Right cardiac atrium (tissue), 5 donors: ENCODE data around the gene TFAP2C. TPM values are rescaled to one million over a fixed set of nuclear protein-coding genes. Genes with fewer than 3 reads are reported as not detected.
"Not testable (repeated sequence)": the region's sequence is repeated elsewhere in the genome, so short reads cannot be mapped to it uniquely, and the experiment has no call there.

Experiments
- ATAC-seq, 2 donors: fragments of 200-7000 bp; cut with Tn5 transposase; one replicate each; pipeline versions ENCODE4 v1.8.0 to v1.9.1; 2020; ENCODE audit warnings: moderate library complexity in 2 of 2, mild to moderate bottlenecking in 1 of 2
- DNase-seq, 3 donors: peaks; one replicate each; pipeline ENCODE4 v3.0.0-alpha.2; 2020
- H3K27ac ChIP-seq: one replicate; pipeline ENCODE4 v1.5.1; 2013; ENCODE audit warnings: mild to moderate bottlenecking, low read length, control low read depth, moderate library complexity
- H3K27me3 ChIP-seq: one replicate; pipeline ENCODE4 v1.6.1; 2013; ENCODE audit not compliant: control insufficient read depth, insufficient read depth
- H3K4me1 ChIP-seq: one replicate; pipeline ENCODE4 v1.6.1; 2013; ENCODE audit warnings: low read length; ENCODE audit not compliant: control insufficient read depth, insufficient read depth
- H3K4me3 ChIP-seq: one replicate; pipeline ENCODE4 v1.5.1; 2013; ENCODE audit warnings: low read length, control low read depth
- H3K9me3 ChIP-seq: one replicate; pipeline ENCODE4 v1.6.1; 2013; ENCODE audit warnings: low read length; ENCODE audit not compliant: control insufficient read depth
- WGBS: extraction: QIAGEN DNeasy Blood & Tissue Kit; methylation state at CpG from one replicate; pipeline ENCODE4 v1.1.7; 2013; 5-methylcytosine and 5-hydroxymethylcytosine counted together
- intact Hi-C, 4 donors: fragments of 100-400 bp; cut with DNase I; formaldehyde crosslinking; loops; one replicate each; pipeline versions ENCODE4 v1.11.0 to v1.14.0; 2022 to 2023
- polyA plus RNA-seq: library from polyadenylated mRNA; stranded (reverse); fragments of 200-250 nt; gene quantifications from one replicate; pipeline ENCODE4 v1.2.3, GENCODE V29; 2013
- total RNA-seq, 4 donors: library from RNA; stranded (reverse); fragmentation: NEBNext Ultra II Directional; extraction: Animal tissue kit (Norgen Biotek cat#: 25700); gene quantifications; one replicate each; pipeline ENCODE4 v1.2.1, GENCODE V29; 2021
- donor health status: healthy with polysubstance abuse.
- donor health status: DM: no; HTN: yes; CAD: no.
- donor health status: DM: no; HTN: no; CAD: no.
- donor health status: DM: no; HTN: yes; CAD: no; lungs with severe emphysema.
- donor health status: DM: yes; HTN: yes; CAD: no.

Gene TFAP2C
- total and polyA plus RNA-seq, 5 donors = 0.14 to 0.39 (median 0.18) TPM

DNA sequence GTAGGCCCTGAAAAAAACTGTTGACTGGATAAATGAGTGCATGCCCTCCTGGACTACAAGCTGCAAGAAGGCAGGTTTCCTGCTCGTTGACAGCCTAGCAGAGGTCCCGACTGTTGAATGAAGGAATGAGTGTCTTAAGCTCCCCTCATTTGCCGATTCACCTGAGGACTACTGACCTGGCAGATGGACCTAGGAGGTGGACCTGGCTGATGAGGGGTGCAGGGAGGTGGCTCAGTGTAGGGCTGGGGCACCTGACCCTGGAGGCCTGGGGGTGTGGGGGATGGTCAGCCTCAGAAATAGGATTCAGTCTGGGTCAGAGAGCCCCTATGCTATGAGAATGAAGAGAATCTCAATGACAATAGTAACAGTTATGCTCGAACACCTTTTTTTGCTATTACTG lies 11.6 kb upstream of the TFAP2C start:
- Histone ChIP-seq H3K9me3 (no peaks in the 10 kb centered on the region), H3K4me3 (no peak overlapping the region), H3K27me3 (no peaks in the 10 kb centered on the region), H3K27ac (no peak overlapping the region), H3K4me1 (no peaks in the 10 kb centered on the region)
- 83% methylated on average over 4 of the region's 4 CpGs for WGBS
- DNase-seq (no peak), ATAC-seq (no peak)
- intact Hi-C loops = no loop called here

DNA sequence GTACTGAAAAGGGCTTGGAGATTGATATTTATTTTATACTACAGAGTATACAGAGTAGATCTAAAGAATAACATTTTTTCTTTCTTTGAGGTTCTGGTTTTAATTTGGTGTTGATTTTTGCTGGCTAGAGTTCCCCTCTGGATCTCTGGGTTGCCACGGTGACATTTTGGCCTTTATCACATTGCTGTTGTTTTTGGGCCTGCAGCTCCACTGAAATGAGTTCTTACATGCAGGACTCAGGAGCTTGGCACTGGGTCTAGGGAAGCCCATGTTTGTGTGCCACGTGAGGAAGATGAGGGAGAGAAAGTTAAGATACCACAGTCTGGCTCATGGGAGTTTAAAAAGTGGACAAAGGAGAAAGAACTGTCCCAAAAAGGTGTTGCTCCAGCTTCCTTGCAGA lies 7.4 kb upstream of the TFAP2C start:
- DNase-seq (no peak), ATAC-seq (no peak)
- Histone ChIP-seq H3K27me3 (no peaks in the 10 kb centered on the region), H3K4me1 (no peaks in the 10 kb centered on the region), H3K27ac (no peak overlapping the region), H3K4me3 (no peak overlapping the region), H3K9me3 (no peaks in the 10 kb centered on the region)
- WGBS = 34% methylated on average over 2 of the region's 2 CpGs
- intact Hi-C loops = no loop called here

DNA sequence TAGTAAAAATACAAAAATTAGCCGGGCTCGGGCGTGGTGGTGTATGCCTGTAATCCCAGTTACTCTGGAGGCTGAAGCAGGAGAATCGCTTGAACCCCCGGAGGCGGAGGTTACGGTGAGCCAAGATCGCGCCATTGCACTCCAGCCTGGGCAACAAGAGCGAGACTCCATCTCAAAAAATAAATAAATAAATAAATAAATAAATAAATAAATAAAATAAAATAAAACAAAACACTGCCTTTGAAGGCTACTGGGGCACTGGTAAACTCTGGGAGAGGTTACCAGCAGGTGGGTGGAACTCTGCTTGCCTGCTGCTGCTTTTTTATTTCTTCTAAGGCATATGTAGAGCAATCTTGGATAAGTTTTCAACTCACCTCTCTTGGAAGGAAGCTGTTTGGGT lies 5.2 kb upstream of the TFAP2C start:
- ATAC-seq, H3K27me3 ChIP-seq, H3K27ac ChIP-seq, DNase-seq, H3K4me3 ChIP-seq, H3K9me3 ChIP-seq, H3K4me1 ChIP-seq, intact Hi-C loops: not testable (repeated sequence)
- WGBS = 92% methylated on average over 10 of the region's 10 CpGs

DNA sequence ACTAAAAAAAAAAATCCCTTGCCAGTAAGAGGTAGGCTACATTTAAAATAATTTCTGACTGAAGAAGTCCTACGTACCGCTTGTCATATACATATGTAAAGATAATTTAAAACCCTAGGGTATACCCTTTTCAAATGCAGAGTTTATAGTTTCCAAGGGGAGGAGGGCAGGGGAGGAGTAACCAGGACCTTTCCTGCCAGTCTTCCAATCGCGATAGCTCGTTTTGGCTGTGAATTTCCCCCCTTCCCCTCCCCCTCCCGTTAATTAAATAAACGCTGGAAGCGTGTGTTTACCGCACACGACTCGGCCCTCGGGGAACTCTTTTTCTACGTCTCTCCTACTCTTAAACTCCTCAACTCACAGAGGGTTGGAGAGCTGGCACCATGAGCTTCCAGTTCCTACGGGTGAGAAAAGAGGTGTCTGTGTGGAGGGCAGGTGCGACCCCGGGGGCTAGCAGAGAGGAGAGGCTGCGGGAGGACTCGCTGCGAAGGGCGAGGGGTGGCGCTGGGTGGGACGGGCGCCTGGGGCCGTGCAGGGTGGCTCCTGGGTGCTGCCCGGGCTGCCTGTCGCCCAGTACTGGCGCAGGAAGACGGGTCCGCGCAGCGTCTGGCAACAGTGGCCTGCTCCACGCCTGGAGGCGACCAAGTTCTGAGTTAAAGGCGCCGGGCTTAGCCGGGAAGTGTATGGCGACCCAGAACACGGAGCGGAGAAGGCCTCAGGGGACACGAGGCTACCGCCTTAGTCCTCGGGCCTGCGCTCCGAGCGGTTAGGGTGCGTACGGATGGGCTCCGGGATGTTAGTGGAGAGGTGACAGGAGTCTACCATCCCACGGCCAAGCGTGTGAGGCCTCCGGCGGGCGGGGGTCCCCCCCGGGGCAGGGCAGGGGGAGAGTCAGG lies 4.1 kb upstream of the TFAP2C start:
- WGBS = 4% methylated on average over 54 of the region's 54 CpGs
- no peaks in the 10 kb centered on the region for H3K27me3 ChIP-seq
- ATAC-seq = no peak
- no peak for DNase-seq
- no peaks in the 10 kb centered on the region for H3K9me3 ChIP-seq
- H3K27ac ChIP-seq = no peak overlapping the region
- no peaks in the 10 kb centered on the region for H3K4me1 ChIP-seq
- no peak overlapping the region for H3K4me3 ChIP-seq
- intact Hi-C loops = no loop called here

DNA sequence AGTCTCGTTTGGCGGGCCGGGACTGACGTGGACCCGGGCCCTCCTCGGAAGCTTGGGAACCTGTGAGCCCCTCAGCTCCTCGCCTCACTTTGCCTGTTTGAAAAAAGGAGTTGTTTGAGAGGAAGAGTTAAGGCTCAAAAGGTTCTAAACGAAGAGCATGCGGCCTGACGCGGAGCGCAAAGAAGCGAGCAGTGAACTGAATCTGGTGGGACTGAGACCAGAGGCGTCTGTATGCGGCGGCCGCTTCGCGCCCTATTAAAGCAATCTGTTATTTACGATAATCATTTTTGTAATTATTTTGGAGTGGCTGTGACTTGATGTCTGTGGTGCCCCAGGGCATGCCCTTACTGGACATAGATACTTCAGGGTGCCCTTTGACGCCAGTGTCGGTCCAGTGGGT lies 3.3 kb upstream of the TFAP2C start:
- no peak overlapping the region for H3K4me3 ChIP-seq
- WGBS = 8% methylated on average over 22 of the region's 22 CpGs
- H3K27me3 ChIP-seq = no peaks in the 10 kb centered on the region
- no peak for DNase-seq
- no peaks in the 10 kb centered on the region for H3K9me3 ChIP-seq
- intact Hi-C loops = no loop called here
- no peak overlapping the region for H3K27ac ChIP-seq
- no peaks in the 10 kb centered on the region for H3K4me1 ChIP-seq
- ATAC-seq = no peak

DNA sequence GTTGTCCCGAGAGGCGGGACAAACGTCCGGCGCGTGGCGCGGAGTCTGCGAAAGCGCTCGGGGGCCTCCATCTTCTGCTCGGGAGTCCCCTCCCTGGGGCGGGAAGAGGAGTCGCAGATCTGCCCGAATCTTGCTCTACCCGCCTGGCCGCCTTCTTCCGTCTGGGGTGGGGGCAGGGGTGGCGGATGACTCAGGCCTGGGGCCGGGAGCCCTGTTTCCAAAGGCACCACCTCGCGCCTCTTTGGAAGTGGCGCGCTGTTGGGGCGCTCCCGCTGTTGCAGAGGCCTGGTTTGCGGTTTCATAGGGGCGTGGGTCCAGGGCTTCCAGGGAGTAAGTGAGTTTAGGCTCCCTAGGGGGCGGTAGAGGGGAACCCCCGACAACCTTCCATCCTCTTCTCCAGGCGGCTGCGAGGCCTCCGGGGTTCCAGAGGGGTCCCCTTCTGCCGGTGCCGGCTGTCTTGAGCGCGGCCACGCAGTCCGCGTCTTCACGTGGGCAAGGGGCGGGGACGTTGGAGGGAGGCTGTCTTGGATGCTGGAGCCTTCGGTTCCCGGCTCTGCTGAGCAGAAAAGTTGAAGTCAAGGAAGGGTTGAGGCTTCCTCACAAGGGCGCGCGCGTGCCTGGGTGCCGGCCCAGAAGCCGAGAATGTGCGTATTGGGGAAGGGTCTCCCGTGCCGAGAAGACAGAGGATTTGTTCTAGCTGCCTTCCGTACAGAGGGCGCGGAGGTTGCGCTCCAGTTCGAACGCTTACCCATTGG lies 2.6 kb upstream of the TFAP2C start:
- no peak for ATAC-seq
- DNase-seq = peak in 1 of 3 donors; percentile 53
- no peaks in the 10 kb centered on the region for H3K9me3 ChIP-seq
- WGBS = 2% methylated on average over 60 of the region's 60 CpGs
- intact Hi-C loops = no loop called here
- H3K4me3 ChIP-seq = no peak overlapping the region
- no peaks in the 10 kb centered on the region for H3K27me3 ChIP-seq
- no peak overlapping the region for H3K27ac ChIP-seq
- H3K4me1 ChIP-seq = no peaks in the 10 kb centered on the region

DNA sequence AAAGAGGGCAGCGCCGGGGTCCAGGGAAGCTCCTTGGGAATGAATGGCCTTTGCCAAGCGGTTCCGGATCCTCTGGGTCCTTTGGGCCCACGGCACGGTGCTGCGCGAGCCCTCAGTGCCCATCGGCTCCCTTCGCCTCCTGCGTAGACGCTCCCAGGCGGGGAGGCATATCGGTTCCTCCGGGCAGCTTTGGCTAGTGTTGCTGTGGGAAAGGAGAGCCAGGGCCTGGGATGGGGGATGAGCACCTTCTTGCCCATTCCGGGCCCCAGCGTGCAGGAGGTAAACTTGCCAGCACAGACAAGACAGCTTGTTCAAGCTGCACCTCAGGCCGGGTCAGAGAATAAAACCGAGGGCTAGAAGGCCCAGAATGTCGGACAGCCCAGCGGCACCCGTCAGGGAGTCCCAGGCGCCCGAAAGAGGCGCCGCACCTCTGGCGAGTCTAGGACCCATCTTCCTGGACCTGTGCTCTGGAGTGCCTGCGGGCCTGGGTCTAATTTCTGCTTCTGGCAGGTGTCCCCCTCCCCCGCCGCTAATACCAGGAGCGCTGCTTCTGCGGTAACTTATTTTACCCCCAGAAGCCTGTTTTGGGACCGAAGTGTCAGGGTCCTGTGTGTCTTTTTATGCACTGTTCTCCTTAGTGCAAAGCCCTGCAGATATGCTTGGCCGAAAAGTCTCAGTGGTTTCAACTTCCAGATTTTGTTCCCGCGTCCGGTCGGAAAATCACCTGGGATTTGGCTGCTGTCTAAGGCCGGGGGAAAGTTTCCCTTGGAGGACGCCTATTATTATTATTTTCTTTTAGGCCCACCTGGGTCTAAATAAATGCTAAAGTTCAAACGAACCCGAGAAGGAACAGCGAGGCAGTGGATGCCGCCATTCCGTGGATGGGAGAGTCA lies 1.7 kb upstream of the TFAP2C start:
- intact Hi-C loops = no loop called here
- DNase-seq = no peak
- no peaks in the 10 kb centered on the region for H3K27me3 ChIP-seq
- no peak for ATAC-seq
- H3K27ac ChIP-seq = no peak overlapping the region
- 5% methylated on average over 45 of the region's 45 CpGs for WGBS
- H3K9me3 ChIP-seq = no peaks in the 10 kb centered on the region
- H3K4me3 ChIP-seq = no peak overlapping the region
- H3K4me1 ChIP-seq = no peaks in the 10 kb centered on the region

DNA sequence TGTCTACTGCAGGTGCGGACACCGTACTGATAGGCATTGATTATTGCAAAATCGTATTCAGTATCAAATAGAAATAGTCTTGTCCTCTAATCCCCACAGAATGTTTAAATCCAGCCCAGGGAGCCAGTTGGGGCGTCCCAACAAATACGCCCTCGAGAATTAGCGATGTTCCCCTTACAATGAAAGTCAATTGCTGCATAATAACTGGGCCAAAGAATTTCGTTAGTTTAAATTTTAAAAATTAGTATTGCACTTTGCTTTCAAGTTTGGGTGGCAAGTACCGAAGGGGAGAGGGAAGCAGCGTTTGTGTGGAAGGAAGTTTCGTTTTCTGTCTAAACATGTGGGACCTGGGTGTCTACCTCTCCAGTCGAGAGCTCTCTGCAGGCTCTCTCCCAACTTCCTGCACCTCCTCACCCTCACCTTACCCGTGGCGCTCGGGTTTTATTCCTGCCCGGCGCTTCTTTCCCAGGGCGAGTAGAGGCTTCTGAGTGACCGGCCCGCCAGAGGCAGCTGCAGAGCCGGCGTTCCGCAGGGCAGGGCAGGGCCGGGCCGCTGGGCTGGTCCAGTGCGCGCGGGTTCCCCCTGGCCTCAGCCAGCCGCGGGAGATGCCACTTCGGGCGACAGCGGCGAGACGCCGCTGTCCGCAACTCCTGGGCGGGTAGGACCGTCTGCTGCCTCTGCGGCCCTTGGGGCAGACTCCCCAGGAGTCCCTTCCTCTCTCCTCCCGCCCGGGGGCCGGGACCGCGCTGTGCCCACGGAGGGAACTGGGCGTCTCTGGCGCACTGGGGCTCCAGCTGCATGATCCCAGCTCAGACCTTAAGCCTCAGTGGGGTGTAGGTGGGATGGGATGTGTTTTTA lies 862 bp upstream of the TFAP2C start:
- no peaks in the 10 kb centered on the region for H3K27me3 ChIP-seq
- H3K9me3 ChIP-seq = no peaks in the 10 kb centered on the region
- DNase-seq (peak in 2 of 3 donors; percentile 47 to 58), ATAC-seq (peak; percentile 30 to 48)
- no peaks in the 10 kb centered on the region for H3K4me1 ChIP-seq
- H3K27ac ChIP-seq = no peak overlapping the region
- WGBS = 2% methylated on average over 48 of the region's 48 CpGs
- intact Hi-C loops = no loop called here
- peak overlapping the region; percentile 48 for H3K4me3 ChIP-seq

DNA sequence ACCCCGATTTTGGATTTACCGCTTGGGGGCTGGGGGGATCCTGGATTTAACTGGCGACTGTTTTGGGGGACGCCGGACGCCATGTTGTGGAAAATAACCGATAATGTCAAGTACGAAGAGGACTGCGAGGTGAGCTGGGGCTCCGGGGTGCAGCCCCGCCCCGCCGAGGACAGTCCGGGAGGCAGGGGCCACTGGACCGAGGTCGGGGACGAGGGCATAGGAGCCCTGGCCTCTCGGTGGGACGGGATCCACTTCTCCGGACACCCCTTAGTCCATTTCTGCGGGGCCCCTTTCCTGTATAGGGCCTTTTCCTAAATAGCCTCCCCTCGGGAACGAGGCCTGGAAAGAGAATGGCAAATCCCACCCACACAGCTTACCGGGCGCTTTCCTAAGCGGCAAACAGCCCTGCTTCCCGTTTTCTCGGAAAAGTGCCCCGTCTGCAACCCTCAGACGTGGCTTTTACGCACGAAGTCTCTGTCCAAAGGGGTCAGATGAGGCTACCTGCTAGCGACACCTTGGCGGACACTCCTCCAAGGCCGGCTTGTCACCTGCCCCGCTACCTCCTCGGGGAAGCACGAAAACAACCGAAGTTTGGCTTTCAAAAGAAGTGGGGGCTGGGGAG lies 469 bp downstream of the TFAP2C start:
- Histone ChIP-seq H3K27me3 (peaks cover 7% of the 10 kb centered on the region), H3K9me3 (no peaks in the 10 kb centered on the region), H3K27ac (no peak overlapping the region), H3K4me1 (no peaks in the 10 kb centered on the region), H3K4me3 (peak overlapping the region; percentile 48)
- DNase-seq = no peak
- intact Hi-C loops = no loop called here
- ATAC-seq = no peak
- 1% methylated on average over 39 of the region's 39 CpGs for WGBS

DNA sequence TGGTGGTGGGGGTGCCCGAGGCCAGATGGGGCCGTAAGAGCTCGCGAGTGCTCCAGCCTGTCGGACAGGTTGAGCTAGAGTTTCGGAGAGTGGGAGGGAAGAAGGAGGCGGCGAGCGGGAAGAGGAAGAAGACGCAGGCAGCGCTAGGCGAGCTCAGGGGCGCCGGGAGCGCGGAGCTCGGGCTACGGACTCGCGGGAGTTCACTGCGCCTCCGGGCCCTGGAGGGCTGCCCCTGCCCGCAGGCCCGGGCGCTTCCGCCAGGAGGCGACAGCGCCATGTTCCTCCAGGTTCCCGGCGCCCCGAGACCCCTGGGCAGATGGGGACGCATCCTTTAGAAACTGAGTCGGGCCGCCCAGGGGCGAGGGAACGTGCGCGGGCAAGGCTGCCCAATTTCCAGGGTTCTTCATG lies 984 bp downstream of the TFAP2C start:
- ATAC-seq = peak; percentile 14 to 49
- intact Hi-C loops = no loop called here
- 2% methylated on average over 38 of the region's 38 CpGs for whole genome bisulfite sequencing
- H3K27ac ChIP-seq = no peak overlapping the region
- H3K9me3 ChIP-seq = no peaks in the 10 kb centered on the region
- peaks cover 7% of the 10 kb centered on the region for H3K27me3 ChIP-seq
- peak overlapping the region; percentile 48 for H3K4me3 ChIP-seq
- H3K4me1 ChIP-seq = no peaks in the 10 kb centered on the region
- peak in 2 of 3 donors; percentile 63 to 66 for DNase-seq
